ENCODE data around the gene CHD1L. TPM values are rescaled to one million over a fixed set of nuclear protein-coding genes. Genes with fewer than 3 reads are reported as not detected.
"Not testable (repeated sequence)": the region's sequence is repeated elsewhere in the genome, so short reads cannot be mapped to it uniquely, and the experiment has no call there.

The CHD1L gene
- total RNA-seq, 4 donors from 2014 or later: 10.2 to 23.7 (median 19.2) TPM

DNA sequence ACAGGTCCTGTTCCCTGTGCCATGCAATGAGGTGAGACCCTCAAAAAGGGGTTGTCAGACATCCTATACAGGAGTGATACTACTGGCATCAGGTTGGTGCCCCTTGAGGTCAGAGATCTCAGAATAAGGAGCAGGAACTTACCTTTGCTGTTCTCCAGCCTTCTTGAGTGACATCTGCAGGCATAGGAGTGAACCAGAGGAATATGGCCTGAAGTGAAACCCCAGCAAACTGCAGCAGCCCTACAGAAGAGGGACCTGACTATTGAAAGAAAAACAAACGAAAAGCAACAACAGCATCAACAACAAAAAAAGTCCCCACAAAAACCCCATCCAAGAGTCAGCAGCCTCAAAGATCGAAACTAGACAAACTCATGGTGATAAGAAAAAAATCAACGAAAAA lies 74.5 kb downstream of the CHD1L start:
- H3K27ac ChIP-seq: no peak overlapping the region
- peaks cover 0 to 4% (median 0%) of the 10 kb centered on the region in 4 donors for H3K9me3 ChIP-seq
- no peak overlapping the region for H3K4me3 ChIP-seq
- H3K36me3 ChIP-seq: no peaks in the 10 kb centered on the region
- no peaks in the 10 kb centered on the region for H3K4me1 ChIP-seq
- DNase-seq (ENCODE audit: low spot score in 2 of 2): no peak
- TF ChIP-seq, protein P1, sequence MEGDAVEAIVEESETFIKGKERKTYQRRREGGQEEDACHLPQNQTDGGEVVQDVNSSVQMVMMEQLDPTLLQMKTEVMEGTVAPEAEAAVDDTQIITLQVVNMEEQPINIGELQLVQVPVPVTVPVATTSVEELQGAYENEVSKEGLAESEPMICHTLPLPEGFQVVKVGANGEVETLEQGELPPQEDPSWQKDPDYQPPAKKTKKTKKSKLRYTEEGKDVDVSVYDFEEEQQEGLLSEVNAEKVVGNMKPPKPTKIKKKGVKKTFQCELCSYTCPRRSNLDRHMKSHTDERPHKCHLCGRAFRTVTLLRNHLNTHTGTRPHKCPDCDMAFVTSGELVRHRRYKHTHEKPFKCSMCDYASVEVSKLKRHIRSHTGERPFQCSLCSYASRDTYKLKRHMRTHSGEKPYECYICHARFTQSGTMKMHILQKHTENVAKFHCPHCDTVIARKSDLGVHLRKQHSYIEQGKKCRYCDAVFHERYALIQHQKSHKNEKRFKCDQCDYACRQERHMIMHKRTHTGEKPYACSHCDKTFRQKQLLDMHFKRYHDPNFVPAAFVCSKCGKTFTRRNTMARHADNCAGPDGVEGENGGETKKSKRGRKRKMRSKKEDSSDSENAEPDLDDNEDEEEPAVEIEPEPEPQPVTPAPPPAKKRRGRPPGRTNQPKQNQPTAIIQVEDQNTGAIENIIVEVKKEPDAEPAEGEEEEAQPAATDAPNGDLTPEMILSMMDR (IDR thresholded peaks at IDR 0.05): no peak
- TF ChIP-seq POLR2A (IDR thresholded peaks at IDR 0.05) (no peak), EP300 (IDR thresholded peaks at IDR 0.05) (no peak)
- 85 to 90% methylated on average over 3 of the region's 3 CpGs for WGBS, 2 donors
- no peaks in the 10 kb centered on the region for H3K27me3 ChIP-seq

DNA sequence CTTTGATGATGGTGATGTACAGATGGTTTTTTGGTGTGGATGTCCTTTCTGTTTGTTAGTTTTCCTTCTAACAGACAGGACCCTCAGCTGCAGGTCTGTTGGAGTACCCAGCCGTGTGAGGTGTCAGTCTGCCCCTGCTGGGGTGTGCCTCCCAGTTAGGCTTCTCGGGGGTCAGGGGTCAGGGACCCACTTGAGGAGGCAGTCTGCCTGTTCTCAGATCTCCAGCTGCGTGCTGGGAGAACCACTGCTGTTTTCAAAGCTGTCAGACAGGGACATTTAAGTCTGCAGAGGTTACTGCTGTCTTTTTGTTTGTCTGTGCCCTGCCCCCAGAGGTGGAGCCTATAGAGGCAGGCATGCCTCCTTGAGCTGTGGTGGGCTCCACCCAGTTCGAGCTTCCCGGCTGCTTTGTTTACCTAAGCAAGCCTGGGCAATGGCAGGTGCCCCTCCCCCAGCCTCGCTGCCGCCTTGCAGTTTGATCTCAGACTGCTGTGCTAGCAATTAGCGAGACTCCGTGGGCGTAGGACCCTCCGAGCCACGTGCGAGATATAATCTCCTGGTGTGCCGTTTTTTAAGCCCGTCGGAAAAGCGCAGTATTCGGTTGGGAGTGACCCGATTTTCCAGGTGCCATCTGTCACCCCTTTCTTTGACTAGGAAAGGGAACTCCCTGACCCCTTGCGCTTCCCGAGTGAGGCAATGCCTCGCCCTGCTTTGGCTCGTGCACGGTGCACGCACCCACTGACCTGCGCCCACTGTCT lies 84.6 kb downstream of the CHD1L start:
- not testable (repeated sequence) for H3K9me3 ChIP-seq; H3K4me1 ChIP-seq; H3K27ac ChIP-seq; DNase-seq (ENCODE audit: low spot score in 2 of 2); H3K36me3 ChIP-seq; H3K4me3 ChIP-seq; H3K27me3 ChIP-seq
- WGBS, 2 donors: 68 to 83% methylated on average over 26 of the region's 26 CpGs

DNA sequence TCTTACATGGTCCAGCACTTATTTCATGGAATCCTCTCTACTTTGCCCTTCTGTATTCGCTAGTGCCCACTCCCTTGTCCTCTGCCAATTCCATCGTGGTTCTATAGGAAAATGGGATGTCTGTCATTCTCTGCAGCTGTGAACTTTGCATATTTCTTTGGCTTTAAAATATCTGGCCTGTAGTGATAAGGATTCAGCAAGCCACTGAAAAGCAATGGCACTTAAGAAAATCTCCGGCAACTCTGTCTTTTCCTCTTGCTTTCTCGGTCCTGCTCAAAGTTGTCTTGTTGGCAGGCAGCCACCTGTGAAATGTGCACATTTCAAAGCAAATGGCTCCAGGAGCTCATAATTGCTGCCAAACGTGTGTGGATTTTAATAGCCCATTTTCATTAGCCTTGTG lies 91.8 kb downstream of the CHD1L start:
- Histone ChIP-seq H3K9me3 (no peaks in the 10 kb centered on the region), H3K4me1 (no peaks in the 10 kb centered on the region), H3K36me3 (no peaks in the 10 kb centered on the region), H3K27ac (no peak overlapping the region), H3K27me3 (no peaks in the 10 kb centered on the region), H3K4me3 (no peak overlapping the region)
- no peak for DNase-seq (ENCODE audit: low spot score in 2 of 2)
- no peak for TF ChIP-seq POLR2A (IDR thresholded peaks at IDR 0.05)
- TF ChIP-seq EP300 (IDR thresholded peaks at IDR 0.05): no peak
- TF ChIP-seq, protein P1 (IDR thresholded peaks at IDR 0.05): no peak
- WGBS, 2 donors: 44 to 47% methylated on average over 5 of the region's 5 CpGs

DNA sequence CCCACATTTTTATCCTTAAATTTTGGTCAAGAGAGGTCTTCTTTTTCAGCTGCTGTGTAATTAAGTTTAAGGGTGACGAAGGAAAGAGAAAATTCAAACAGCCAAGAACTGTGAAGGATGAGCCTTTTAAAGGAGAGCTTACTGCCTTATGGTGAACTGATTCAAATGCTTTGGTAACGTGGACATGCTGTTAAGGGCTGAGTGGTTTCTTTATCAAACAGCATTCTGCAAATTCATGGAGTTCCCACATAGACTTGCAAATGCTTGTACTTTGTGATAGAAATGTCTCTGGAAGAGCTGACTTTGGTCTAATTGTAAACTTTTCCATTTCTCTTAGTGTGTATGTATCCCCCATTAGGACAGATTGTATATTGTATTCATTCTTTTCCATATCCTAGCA lies 93.8 kb downstream of the CHD1L start:
- 66 to 67% methylated on average over 2 of the region's 2 CpGs for WGBS, 2 donors
- H3K36me3 ChIP-seq: no peaks in the 10 kb centered on the region
- no peak overlapping the region for H3K27ac ChIP-seq
- TF ChIP-seq, protein P1 (IDR thresholded peaks at IDR 0.05): no peak
- TF ChIP-seq POLR2A (IDR thresholded peaks at IDR 0.05) (no peak), EP300 (IDR thresholded peaks at IDR 0.05) (no peak)
- no peak overlapping the region for H3K4me3 ChIP-seq
- DNase-seq (ENCODE audit: low spot score in 2 of 2): no peak
- no peaks in the 10 kb centered on the region for H3K27me3 ChIP-seq
- no peaks in the 10 kb centered on the region for H3K9me3 ChIP-seq
- H3K4me1 ChIP-seq: no peaks in the 10 kb centered on the region

DNA sequence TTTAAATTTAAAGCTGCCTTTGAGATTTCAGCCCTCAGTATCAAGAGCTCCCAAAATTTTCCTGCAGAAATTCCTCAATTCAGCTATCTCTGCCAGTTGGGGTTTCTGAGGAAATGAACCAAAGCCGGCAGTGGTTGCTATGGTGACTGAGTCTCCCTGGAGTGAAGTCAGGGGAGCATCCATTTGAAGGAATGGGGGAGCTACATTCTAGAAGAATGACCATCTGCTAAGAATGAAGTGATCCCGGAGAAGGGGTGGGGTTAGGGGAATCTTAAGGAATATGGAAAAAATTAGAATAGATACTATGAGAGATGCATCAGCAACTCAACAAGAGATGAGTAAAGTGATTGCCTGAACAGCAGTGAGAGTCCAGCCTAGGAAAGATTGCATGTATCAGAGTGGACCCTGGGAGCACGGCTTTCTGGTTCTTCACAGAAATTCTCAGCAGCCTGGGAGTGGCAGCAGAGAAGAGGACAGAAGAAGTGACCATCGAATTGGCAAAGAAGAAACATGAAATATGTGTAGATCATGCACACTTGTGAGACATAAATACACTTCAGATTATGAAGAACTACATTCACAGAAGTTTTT lies 94.7 kb downstream of the CHD1L start:
- Histone ChIP-seq H3K36me3 (no peaks in the 10 kb centered on the region), H3K9me3 (no peaks in the 10 kb centered on the region)
- WGBS, 2 donors: 12 to 20% methylated on average over 4 of the region's 4 CpGs

More for the DNA sequence above, 94.7 kb downstream of the CHD1L start:
- H3K4me3 ChIP-seq: no peak overlapping the region
- TF ChIP-seq, protein P1 (IDR thresholded peaks at IDR 0.05): no peak
- TF ChIP-seq EP300 (IDR thresholded peaks at IDR 0.05) (no peak), POLR2A (IDR thresholded peaks at IDR 0.05) (no peak)
- no peaks in the 10 kb centered on the region for H3K4me1 ChIP-seq
- H3K27ac ChIP-seq: no peak overlapping the region
- DNase-seq (ENCODE audit: low spot score in 2 of 2): no peak
- no peaks in the 10 kb centered on the region for H3K27me3 ChIP-seq
